Measurements from ENCODE around the gene ANKDD1B.
"Not testable (repeated sequence)": the region's sequence is repeated elsewhere in the genome, so short reads cannot be mapped to it uniquely, and the experiment has no call there.

Gene ANKDD1B

DNA sequence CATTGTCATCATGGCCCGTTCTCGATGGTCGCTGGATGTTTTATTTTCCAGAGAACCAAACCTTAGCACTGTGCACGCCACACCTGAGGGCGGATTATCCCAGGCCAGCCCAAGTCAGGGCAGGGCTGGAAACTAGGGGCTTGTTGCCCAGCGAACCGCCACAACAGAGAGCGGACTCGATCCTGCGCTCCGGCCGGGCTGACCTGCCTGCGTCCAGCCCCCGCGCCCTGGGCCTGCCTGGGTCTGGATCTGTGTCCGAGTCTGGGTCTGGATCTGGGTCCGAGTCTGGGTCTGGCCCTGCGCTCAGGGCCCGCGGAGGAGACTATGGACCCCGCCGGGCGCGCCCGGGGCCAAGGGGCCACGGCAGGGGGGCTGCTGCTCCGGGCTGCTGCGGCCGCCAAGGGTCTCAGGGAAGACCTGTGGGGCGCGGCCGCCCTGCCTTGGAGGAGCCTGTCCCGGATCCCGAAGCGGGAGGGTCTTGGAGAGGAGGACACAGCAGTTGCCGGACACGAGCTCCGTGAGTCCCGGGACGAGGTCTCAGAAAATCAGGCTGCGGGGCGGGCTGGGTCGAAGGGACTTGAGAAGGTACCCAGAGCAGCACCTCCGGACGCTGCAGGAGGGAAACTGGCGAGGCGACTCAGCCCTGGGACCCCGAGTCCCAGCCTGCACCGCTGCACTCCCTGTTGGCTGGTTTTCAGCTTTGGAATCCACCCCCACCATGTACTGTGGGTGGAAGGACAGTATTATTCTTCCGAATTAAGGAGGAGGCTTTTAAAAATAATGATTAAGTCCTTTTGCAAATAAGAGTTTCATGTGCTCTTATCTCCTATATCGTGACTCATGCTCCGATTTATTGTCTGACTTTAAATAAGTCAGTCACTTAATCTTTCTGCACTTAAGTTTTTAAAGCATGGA, at the start of gene ANKDD1B:
Gene ANKDD1B (plus strand): TSS at position 143 of the 915 bp plus-strand sequence. CDS start 182 bp downstream, at position 325.
- DNase-seq: no peak

DNA sequence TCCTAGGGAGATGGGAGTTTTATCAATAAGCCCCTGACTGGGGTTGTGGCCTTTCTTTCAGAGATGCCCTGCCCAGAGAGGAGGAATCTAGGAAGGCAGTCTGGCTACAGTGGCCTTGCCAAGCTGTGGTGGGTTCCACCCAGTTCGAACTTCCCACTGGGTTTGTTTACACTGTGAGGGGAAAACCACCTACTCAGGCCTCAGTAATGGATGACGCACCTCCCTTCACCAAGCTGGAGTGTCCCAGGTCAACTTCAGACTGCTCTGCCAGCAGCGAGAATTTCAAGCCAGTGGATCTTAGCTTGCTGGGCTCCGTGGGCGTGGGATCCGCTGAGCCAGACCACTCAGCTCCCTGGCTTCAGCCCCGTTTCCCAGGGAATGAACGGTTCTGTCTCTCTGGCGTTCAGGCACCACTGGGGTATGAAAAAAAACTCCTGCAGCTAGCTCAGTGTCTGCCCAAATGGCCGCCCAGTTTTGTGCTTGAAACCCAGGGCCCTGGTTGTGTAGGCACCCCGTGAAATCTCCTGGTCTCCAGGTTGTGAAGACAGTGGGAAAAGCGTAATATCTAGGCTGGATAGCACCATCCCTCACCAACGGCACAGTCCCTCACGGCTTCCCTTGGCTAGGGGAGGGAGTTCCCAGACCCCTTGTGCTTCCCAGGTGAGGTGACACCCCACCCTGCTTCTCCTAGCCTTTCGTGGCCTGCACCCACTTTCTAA, 45.1 kb upstream of the ANKDD1B start:
- peak; percentile 4 for DNase-seq

DNA sequence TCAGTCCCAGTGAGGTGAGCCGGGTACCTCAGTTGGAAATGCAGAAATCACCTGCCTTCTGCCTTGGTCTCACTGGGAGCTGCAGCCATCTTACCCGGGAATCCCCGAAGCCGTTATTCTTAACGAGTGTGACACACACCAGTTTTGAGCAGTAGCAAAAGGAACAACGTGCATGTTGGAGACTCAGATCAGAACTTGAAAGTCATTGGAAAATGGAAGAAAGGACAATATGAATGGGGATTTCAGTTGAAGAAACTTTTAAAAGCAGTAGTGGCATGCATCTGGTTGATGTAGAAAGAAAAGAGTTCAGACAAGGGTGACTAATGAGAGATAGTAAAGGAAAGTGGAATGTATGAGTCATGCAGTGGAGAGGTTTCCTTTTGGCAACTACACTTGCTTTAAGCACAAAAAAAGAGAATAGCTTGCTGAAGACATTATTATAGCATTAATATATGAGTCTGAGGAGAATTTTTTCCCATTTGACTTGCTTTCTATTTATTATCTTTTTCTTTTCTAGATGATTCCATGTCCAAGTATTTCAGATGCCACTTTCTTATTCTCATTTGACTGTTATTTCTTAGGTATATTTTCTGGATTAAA, 44.4 kb upstream of the ANKDD1B start:
- peak; percentile 13 for DNase-seq

DNA sequence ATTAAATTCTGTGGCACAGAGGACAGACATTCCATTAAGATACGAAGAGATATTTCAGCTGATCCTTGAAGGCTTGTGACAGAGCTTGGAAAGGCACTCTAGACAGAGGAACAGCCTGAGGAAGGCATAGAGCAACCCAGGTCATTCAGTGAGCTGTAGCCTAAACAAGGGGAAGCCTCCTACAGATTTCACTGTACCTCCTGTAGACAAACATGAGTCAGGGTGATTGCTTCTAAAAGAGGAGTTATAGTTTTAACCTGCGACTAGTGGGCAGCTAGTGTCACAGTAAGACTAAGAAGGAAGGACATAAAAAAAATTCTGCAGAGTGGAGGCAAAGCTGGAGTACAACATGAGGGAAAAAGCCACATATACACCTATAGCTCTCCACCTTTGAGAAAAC, 43.5 kb upstream of the ANKDD1B start:
- DNase-seq: no peak

DNA sequence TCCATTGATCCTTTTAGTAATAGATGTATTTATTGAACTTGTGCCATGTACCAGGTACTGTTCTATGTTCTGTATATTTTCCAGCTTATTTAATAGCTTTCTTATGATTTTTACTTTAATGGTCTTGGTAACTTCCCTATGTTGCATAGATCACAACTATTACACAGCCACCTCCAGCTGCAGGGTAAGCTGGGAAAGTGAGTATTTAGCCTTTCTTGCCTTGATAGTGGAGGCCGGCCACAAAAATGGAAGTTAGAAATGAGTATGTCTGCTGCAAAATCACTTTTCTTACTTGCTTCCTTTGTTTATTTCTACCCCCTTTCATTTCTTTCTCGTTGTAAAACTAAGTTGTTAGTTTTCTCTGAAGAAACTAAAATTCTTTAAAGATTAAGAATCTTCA, 43.1 kb upstream of the ANKDD1B start:
- no peak for DNase-seq

DNA sequence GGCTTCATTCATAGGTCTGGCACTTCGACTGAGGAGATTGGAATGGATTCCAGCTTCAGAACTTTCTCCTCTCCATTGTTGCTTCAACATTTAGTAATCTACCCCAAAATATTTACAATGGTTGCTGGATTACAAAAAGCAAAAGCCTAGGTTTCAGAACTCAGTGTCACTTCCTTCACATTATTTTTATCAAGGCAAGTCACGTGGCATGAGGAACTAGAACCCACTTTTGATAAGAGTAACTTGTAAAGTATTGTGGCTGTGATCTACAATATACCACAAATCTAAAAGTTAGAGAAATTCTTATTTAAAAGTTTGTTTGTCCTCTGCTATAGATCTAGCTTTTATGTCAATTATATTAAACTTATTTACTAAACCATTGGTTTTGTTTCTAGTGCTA, 39.7 kb upstream of the ANKDD1B start:
- DNase-seq: no peak

DNA sequence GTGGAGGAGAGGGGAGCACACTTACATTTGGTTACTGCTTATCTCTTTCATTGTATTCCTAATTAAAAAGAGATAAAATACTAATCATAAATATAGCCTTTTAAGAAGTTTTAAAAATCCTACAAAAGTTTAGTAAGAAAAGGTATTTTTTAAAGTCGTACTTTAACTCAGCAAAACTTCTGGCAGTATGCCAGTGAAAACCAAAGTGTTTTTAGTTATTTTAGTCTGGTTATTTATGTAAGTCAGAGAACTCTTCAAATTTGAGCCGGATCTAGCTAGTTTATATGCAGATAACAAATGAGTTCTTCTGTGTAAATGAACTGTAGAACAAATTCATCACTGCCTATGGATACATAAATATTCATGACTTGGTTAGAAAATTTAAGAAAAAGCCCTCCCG, 36.5 kb upstream of the ANKDD1B start:
- DNase-seq: no peak

DNA sequence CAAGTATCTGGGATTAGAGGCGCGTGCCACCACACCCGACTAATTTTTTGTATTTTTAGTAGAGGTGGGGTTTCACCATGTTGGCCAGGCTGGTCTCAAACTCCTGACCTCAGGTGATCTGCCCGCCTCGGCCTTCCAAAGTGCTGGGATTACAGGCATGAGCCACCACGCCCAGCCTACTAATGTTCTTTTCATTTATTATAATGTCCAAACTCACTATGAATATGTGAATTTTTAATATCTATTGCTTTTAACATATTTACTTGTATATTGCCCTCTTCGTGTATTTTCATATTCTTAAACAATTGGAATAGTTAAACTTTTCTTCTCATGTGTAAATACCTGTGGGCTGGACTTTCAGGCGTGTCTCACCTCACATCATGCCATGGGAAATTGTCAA, 33.0 kb upstream of the ANKDD1B start:
- not testable (repeated sequence) for DNase-seq

DNA sequence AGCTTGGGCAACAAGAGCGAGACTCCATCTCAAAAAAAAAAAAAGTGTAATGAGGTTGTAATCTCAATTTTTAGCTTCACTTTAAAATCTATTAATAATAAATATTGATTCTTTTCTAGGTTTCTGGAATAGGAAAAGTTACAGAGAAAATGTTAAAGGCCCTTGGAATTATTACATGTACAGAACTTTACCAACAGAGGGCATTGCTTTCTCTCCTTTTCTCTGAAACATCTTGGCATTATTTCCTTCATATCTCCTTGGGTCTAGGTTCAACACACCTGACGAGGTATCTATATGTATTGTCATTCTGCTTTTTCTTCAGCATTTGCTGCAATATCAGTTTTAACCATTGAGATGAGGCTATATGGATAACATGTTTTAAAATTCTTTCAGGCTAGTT, 26.6 kb upstream of the ANKDD1B start:
- DNase-seq: no peak

DNA sequence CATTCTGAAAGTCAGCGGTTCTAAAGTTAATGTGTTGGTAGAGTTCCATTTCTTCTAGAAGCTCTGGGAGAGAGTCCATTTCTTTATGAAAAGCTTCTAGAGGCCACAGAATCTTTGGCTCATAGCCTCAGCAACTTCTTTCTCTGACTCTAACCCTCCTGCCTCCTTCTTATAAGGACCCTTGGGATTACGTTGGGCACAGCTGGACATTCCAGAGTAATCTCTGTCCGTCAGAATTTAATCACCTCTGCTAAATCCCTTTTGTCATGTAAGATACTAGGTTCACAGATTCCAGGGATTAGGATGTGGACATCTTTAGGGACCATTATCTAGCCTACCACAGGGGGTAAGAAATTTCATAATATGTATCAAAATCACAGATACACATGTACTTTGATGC, 22.6 kb upstream of the ANKDD1B start:
- no peak for DNase-seq

DNA sequence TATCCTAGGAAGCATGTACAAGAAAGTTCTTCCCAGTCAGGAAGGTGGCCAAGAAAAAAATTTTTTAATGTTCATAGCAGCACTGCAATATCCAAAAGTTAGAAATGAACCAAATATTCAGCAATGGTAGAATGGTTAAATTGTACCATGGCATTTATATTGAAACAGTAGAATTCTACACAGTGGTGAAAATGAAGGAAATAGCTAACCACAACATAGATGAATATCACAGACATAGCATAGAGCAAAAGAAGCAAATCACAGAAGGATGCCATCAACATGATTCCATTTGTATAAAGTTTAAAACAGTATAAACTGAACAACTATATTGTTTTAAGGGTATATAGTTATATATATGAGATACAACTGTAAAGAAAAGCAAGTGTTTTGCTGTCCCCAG, 10.7 kb upstream of the ANKDD1B start:
- DNase-seq: no peak

DNA sequence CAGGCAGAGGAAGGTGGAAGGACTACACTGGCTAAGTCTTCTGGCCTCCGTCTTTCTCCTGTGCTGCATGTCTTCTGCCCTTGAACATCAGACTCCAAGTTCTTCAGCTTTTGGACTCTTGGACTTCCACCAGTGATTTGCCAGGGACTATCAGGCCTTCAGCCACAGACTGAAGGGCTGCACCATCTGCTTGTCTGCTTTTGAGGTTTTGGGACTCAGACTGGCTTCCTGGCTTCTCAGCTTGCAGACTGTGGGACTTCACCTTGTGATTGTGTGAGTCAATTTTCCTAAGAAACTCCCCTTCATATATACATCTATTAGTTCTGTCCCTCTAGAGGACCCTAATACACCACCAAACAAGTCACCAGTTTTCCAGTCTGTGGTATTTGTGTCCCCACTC, 9.7 kb upstream of the ANKDD1B start:
- DNase-seq: no peak

DNA sequence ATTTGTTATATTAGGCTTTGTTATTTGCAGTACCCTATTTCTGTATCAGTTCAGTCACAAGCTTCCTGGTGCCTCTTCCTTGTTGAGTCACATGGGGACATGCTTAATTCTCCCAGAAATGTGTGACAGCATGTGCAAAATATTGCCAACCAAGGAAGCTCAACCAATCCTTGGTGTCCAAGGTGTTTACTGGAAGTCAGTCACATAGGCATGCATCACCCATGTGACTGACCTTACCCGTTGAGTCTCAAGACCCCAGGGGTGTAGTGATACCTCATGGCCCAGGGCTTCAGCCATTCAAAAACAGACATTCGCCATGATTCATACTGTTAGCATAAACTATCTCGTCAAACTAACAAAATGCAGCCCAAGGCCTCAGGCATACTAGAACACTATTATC, 9.3 kb upstream of the ANKDD1B start:
- no peak for DNase-seq

DNA sequence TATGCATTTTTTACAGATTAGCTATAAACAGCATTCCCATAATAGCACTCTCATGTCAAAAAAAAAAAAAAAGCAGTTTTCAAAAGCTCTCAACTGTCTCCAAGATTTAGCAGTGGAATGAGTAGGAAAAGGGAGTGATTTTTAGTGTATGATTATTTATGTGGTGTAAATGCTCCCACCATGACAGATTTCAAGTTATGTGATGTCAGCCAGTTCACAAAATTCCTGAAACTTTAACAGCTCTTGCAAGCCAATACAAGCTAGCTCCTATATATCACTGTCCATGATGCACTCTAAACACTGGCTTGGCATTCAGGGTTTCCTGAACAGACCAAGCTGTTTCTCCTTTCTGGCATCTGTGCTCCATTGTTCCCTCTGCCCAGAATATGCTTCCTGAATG, 7.9 kb upstream of the ANKDD1B start:
- no peak for DNase-seq

DNA sequence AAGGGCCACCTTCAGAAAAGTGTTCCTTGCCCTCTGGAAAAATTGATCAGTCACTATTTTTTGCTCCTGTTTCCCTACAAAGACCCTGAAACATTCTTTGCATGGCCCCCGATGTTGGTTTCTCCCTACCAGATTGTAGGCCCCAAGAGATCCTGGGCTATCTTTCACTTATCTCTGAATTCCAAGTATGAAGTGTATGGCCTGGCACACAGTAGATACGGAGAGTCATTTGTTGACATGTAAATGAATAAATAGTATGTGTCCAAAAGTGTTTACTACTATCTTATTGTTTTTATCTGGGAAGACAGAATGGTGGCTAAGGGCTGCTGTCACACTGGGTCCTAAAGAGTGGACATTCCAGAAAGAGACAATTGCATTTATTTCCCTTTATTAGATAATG, 7.4 kb upstream of the ANKDD1B start:
- no peak for DNase-seq

DNA sequence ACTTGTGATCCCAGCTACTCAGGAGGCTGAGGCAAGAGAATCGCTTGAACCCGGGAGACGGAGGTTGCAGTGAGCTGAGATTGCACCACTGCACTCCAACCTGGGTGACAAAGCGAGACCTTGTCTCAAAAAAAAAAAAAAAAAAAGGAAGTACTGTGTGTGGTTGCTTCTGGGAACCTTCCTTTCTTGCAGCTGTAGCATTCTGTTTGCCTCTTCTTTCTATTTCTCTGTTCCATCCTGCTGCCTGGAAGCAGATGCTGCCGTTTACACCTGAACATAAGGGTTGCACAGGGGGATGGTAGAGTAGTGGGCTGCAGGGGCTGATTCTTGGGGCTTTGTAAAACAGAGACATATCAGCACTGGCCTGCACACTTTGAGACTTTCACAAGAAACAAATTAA, 3.9 kb upstream of the ANKDD1B start:
- DNase-seq: not testable (repeated sequence)

DNA sequence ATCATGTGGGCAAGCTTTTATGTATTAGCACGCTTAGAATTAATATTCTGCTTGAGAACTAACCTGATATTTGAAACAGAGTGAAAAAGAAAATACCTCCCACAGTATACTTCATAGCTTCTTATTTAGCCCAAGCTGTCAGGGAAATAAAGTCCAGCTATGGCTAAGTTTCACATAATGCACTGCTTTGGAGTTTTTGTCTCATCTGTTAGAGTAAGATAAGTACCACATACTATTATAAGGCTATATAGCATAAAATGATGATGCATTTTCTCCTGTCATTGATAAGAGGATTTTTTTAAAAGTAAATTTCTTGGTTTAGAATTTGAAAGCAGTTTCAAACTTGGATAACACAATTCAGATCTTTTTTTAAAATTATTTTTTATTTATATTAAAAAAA, 2.4 kb upstream of the ANKDD1B start:
- no peak for DNase-seq

DNA sequence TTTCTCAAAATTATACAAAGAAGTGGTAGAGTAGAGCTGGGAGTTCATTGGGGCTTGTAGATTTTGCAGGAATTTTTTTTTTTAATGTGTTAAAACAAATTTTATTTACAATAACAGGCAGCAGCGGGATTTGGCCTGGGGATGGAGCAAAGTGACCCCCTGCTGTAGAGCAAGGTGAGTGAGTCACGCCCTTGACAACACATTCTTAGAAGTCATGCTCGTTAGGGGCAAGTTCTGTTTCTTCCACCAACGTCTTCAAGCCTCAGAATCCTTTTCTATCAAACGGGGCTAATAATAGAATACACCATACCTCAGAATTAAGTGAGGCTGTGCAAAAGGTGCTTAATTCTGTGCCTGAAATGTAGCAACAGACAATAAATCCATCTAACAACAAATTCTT, 1.1 kb upstream of the ANKDD1B start:
- DNase-seq: no peak

DNA sequence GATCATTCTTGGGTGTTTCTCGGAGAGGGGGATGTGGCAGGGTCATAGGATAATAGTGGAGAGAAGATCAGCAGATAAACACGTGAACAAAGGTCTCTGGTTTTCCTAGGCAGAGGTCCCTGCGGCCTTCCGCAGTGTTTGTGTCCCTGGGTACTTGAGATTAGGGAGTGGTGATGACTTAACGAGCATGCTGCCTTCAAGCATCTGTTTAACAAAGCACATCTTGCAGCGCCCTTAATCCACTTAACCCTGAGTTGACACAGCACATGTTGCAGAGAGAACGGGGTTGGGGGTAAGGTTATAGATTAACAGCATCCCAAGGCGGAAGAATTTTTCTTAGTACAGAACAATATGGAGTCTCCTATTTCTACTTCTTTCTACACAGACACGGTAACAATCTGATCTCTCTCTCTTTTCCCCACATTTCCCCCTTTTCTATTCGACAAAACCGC, 368 bp upstream of the ANKDD1B start:
- not testable (repeated sequence) for DNase-seq

DNA sequence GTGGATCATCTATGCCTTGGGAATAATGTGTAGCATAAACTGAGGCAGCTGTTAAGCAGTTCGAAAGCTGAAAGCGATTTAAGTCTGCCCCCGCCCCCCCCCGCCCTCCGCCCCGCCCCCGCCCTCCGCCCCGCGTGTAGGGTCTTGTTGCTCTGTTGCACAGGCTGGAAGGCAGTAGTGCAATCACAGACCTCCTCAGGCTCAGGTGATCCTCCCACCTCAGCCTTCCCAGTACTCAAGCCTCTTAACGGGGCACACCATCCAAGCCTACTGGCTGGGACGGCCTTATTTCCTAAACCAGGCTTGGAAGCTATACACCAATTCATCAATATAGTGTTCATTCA, 945 bp downstream of the ANKDD1B start:
- DNase-seq: no peak

DNA sequence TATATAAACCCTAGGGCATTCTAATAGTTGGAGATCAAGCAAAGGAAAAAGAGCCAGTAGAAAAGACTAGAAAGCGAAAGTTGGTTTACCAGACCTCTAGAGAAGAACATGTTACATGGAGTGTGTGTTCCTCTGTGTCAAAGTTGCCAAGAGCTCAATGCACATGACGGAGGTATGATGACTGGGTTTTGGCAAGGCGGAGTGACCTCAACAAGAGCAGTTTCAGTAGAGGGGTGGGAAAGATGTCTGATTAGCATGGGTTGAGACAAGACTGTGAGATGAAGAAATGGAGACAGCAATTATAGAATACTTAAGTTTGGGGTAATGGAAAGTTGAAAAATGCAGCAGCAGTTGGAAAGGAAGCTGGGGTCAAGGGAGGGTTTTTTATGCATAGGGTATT, 1.6 kb downstream of the ANKDD1B start:
- no peak for DNase-seq

DNA sequence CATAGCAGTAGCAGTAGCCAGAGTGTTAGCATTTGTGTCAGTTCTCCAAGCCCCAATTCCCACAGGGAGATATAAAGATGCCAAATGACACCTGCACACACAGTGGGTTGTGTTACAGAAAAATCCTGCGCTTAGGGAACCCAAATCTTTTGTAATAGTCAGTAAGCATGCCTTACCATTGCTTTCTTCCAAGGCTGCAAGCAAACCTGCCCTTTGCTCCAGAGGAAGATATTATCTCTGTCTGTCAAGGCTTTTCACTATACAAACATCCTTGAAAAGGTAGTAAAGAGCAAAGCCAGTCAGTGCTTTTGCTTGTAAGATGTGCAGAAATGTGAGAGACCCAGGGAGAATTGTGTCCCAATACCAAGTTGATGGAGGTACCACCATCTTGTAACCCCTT, 2.9 kb downstream of the ANKDD1B start:
- no peak for DNase-seq

DNA sequence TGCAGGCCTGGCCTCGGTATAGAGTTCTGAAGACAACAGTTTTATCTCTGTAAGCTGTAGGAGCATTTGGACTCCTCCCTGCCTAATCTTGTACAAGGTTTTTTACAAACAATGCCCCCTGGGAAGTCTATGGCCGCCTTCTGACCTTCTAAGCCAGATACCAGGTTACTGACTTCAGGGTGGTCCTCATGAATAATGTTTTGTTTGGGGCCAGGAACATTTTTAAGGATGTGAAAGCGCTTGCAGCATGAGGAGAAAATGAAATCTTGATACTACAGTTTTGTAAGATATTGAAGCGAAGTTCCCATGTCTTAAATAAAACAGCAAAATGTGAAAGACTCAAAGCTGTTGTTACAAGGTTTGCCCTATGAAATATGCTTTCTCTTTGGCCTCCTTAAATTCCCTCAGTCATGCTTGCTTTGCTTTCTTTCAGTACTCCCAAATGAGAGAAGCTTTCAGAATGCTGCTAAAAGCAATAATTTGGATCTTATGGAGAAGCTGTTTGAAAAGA, 5.2 kb downstream of the ANKDD1B start:
- DNase-seq: no peak

Data from CD4-positive, alpha-beta T cell treated with Interleukin-17A for 4 hours (primary cell).